A549 (cell line): Measurements from ENCODE around the gene PPCDC. TPM values are rescaled to one million over a fixed set of nuclear protein-coding genes. Genes with fewer than 3 reads are reported as not detected.

Source experiments
- ATAC-seq, 2 experiments: fragments of 200-7000 bp in 1 of 2; fragments of >200 bp in 1 of 2; cut with Nextera tagmentation in 1 of 2; cut with Tn5 transposase in 1 of 2; 3 replicates each; pipeline versions ENCODE4 v1.8.0 to v1.9.1; 2018 to 2020; ENCODE audit warnings: mild to moderate bottlenecking in 1 of 2, moderate library complexity in 1 of 2
- CTCF ChIA-PET: fragments of 300-600 bp; sonication (Branson Sonifier 250); formaldehyde crosslinking; extraction: SDS; loops from one replicate; lab custom pipeline; 2021; ENCODE audit warnings: antibody characterized with exemption, inconsistent platforms; lab: Yijun Ruan, JAX
- POLR2A ChIA-PET: fragments of 350-600 bp; formaldehyde crosslinking; extraction: SDS; loops from one replicate; lab custom pipeline; 2021; ENCODE audit warnings: antibody characterized with exemption, inconsistent platforms; lab: Yijun Ruan, JAX
- DNase-seq, 2 experiments: peaks; one replicate each; pipeline versions ENCODE4 v3.0.0 to v3.0.0-alpha.2; 2011 to 2016; ENCODE audit warnings: low read depth in 1 of 2, low spot score in 1 of 2
- FAIRE-seq: peaks from 2 replicates; lab custom pipeline; 2011; peaks lifted over from hg19 to GRCh38; lab: Jason Lieb, UNC
- H3K27ac ChIP-seq, 2 experiments: fragments of >200 bp; sonication (Bioruptor Twin); formaldehyde crosslinking; 3 replicates each; pipeline ENCODE4 v1.5.1; 2016 to 2017
- H3K4me1 ChIP-seq: fragments of >200 bp; sonication (Bioruptor Twin); formaldehyde crosslinking; 3 replicates; pipeline ENCODE4 v1.6.1; 2016
- H3K4me2 ChIP-seq: fragments of >200 bp; sonication (Bioruptor Twin); formaldehyde crosslinking; 3 replicates; pipeline ENCODE4 v1.6.1; 2016
- H3K4me3 ChIP-seq: fragments of >200 bp; sonication (Bioruptor Twin); formaldehyde crosslinking; 3 replicates; pipeline ENCODE4 v1.5.1; 2016
- H3K9me3 ChIP-seq: fragments of >200 bp; sonication (Bioruptor Twin); formaldehyde crosslinking; 3 replicates; pipeline ENCODE4 v1.6.1; 2016
- CEBPB ChIP-seq, 2 experiments: fragments of >200 bp in 1 of 2; sonication (Bioruptor Twin) in 1 of 2; formaldehyde crosslinking in 1 of 2; IDR thresholded peaks; 2 replicates each; pipeline ENCODE4 v1.6.1; 2012 to 2016
- EHF ChIP-seq: fragments of 250-450 bp; sonication (Bioruptor Pico); IDR thresholded peaks from 2 replicates; pipeline ENCODE4 v1.5.0; 2020; ENCODE audit warnings: mild to moderate bottlenecking
- FOXS1 ChIP-seq: fragments of 250-450 bp; sonication (Bioruptor Pico); IDR thresholded peaks from 2 replicates; pipeline ENCODE4 v1.5.0; 2020; ENCODE audit warnings: mild to moderate bottlenecking, moderate library complexity
- HEYL ChIP-seq: fragments of 250-450 bp; sonication (Bioruptor Pico); IDR thresholded peaks from 2 replicates; pipeline ENCODE4 v1.8.0; 2021; ENCODE audit warnings: mild to moderate bottlenecking, moderate library complexity
- HOXA7 ChIP-seq: fragments of 250-450 bp; sonication (Bioruptor Pico); IDR thresholded peaks from 2 replicates; pipeline ENCODE4 v1.5.0; 2020; ENCODE audit warnings: mild to moderate bottlenecking, moderate library complexity
- HOXB13 ChIP-seq: fragments of 250-450 bp; sonication (Bioruptor Pico); IDR thresholded peaks from 2 replicates; pipeline ENCODE4 v1.5.0; 2020; ENCODE audit warnings: low read depth, mild to moderate bottlenecking, moderate library complexity
- HOXB5 ChIP-seq: fragments of 250-450 bp; sonication (Bioruptor Pico); IDR thresholded peaks from 2 replicates; pipeline ENCODE4 v1.5.0; 2020; ENCODE audit warnings: mild to moderate bottlenecking, moderate library complexity
- JUNB ChIP-seq: fragments of >200 bp; sonication (Bioruptor Twin); formaldehyde crosslinking; IDR thresholded peaks from 2 replicates; pipeline ENCODE4 v1.6.1; 2016
- MAFK ChIP-seq: fragments of 450-650 bp; IDR thresholded peaks from 2 replicates; pipeline ENCODE4 v1.6.1; 2014; ENCODE audit not compliant: partially characterized antibody
- MAZ ChIP-seq: fragments of 150-350 bp; IDR thresholded peaks from 2 replicates; pipeline ENCODE4 v1.6.1; 2014; ENCODE audit warnings: antibody characterized with exemption, low read depth, low read length, borderline replicate concordance
- NFE2L2 ChIP-seq: fragments of 150-350 bp; conservative IDR thresholded peaks from 2 replicates; pipeline ENCODE4 v1.6.1; 2014; ENCODE audit warnings: low read length
- PHF8 ChIP-seq: fragments of 200-600 bp; sonication (generic); IDR thresholded peaks from 2 replicates; pipeline ENCODE4 v1.6.1; 2016; ENCODE audit warnings: low read depth, mild to moderate bottlenecking, antibody characterized with exemption, moderate library complexity, borderline replicate concordance
- RCOR1 ChIP-seq: fragments of 150-350 bp; IDR thresholded peaks from 2 replicates; pipeline ENCODE4 v1.6.1; 2014; ENCODE audit warnings: antibody characterized with exemption, low read length, low read depth
- RFX5 ChIP-seq: fragments of 450-650 bp; IDR thresholded peaks from 2 replicates; pipeline ENCODE4 v1.7.1; 2014; ENCODE audit warnings: antibody characterized with exemption, mild to moderate bottlenecking, moderate library complexity
- RNF2 ChIP-seq: fragments of 200-600 bp; sonication (generic); IDR thresholded peaks from 2 replicates; pipeline ENCODE4 v1.6.1; 2016; ENCODE audit warnings: low read depth, mild to moderate bottlenecking, antibody characterized with exemption, moderate library complexity, borderline replicate concordance
- TFCP2L1 ChIP-seq: fragments of 250-450 bp; sonication (Bioruptor Pico); IDR thresholded peaks from 2 replicates; pipeline ENCODE4 v1.5.0; 2021; ENCODE audit warnings: mild to moderate bottlenecking
- ZNF302 ChIP-seq: fragments of 250-450 bp; sonication (Bioruptor Pico); IDR thresholded peaks from 2 replicates; pipeline ENCODE4 v1.9.0; 2021; ENCODE audit warnings: inconsistent platforms, mild to moderate bottlenecking, moderate library complexity
- WGBS: methylation state at CpG from one replicate; pipeline ENCODE4 v1.1.6; 2017; ENCODE audit errors: missing lambda C conversion rate; 5-methylcytosine and 5-hydroxymethylcytosine counted together
- polyA plus RNA-seq, 4 experiments: library from polyadenylated mRNA; depleted of rRNA in 3 of 4; stranded (reverse); fragments of >200 nt; fragmentation: RNase III in 1 of 4; extraction: RNeasy Plus Mini Kit Qiagen cat#74134 plus additional on column Dnase treatment in 1 of 4; gene quantifications; 2 replicates in 3 of 4; 3 replicates in 1 of 4; pipeline ENCODE4 v1.2.3, GENCODE V29; 2011 to 2017
- small RNA-seq, 6 experiments: library from RNA; depleted of rRNA; stranded (forward); fragments of <200 nt; gene quantifications; one replicate each; pipeline ENCODE3, GENCODE V24; 2012
- TF ChIP-seq, protein P1 (sequence below): fragments of 450-650 bp; IDR thresholded peaks from 2 replicates; pipeline ENCODE4 v1.6.1; 2014; ENCODE audit warnings: antibody characterized with exemption
- TF ChIP-seq, protein P2 (sequence below): IDR thresholded peaks from 2 replicates; pipeline ENCODE4 v1.6.1; 2012; ENCODE audit warnings: low read depth, borderline replicate concordance
- TF ChIP-seq, protein P3 (sequence below): fragments of >200 bp; sonication (Bioruptor Twin); formaldehyde crosslinking; IDR thresholded peaks from 3 replicates; pipeline ENCODE4 v1.5.1; 2016

PPCDC gene
- polyA plus RNA-seq, 2 of the 4 experiments (the other 2 are of a cell fraction): 18.2 to 18.5 TPM

DNA sequence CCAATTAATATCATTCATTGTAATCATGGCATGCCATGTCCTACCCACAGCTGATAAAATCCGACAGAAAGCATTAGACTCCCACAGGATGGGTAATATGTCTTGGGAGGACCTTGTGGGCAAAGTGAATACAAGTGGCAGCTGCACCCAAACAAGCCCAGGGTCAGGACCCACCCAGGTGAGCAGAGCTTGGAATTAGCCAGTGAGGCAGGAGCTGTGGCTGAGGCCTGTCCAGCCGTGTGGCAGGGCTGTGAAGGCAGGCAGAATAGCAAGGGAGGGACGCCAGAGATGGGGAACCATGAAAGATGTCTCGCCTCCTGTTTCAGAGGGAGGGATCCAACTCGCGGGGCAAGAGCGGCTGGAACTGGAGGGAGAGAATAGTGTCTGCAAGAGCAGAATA, 74.5 kb downstream of the PPCDC start:
- Histone ChIP-seq H3K27ac (peak overlapping the region in 1 of 2 experiments; percentile 43; a peak in 1 of 6 replicates), H3K4me1 (no peaks in the 10 kb centered on the region), H3K9me3 (no peaks in the 10 kb centered on the region), H3K4me2 (no peak overlapping the region), H3K4me3 (no peak overlapping the region)
- no peak for TF ChIP-seq ZNF302
- TF ChIP-seq HEYL (CRISPR knock-in tag): no peak
- TF ChIP-seq MAZ: no peak
- TF ChIP-seq HOXB5 (CRISPR knock-in tag): no peak
- TF ChIP-seq RFX5: no peak
- TF ChIP-seq JUNB: no peak
- TF ChIP-seq RNF2: no peak
- TF ChIP-seq, protein P1, sequence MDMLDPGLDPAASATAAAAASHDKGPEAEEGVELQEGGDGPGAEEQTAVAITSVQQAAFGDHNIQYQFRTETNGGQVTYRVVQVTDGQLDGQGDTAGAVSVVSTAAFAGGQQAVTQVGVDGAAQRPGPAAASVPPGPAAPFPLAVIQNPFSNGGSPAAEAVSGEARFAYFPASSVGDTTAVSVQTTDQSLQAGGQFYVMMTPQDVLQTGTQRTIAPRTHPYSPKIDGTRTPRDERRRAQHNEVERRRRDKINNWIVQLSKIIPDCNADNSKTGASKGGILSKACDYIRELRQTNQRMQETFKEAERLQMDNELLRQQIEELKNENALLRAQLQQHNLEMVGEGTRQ: no peak
- TF ChIP-seq, protein P2, sequence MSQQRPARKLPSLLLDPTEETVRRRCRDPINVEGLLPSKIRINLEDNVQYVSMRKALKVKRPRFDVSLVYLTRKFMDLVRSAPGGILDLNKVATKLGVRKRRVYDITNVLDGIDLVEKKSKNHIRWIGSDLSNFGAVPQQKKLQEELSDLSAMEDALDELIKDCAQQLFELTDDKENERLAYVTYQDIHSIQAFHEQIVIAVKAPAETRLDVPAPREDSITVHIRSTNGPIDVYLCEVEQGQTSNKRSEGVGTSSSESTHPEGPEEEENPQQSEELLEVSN: no peak
- no peak for TF ChIP-seq NFE2L2
- peak; percentile 48 to 65; a peak in 5 of 6 replicates for ATAC-seq
- ChIA-PET POLR2A (no interaction called here), CTCF (interaction anchor here (0.9 to 1.6 kb wide), 4 partner anchors 69 to 106 kb away, joined by 3 to 5 read pairs (median 4); partner anchors contain the start of gene C15orf39)
- WGBS: 81% methylated on average over 7 of the region's 7 CpGs
- no peak for FAIRE-seq
- DNase-seq: no peak

DNA sequence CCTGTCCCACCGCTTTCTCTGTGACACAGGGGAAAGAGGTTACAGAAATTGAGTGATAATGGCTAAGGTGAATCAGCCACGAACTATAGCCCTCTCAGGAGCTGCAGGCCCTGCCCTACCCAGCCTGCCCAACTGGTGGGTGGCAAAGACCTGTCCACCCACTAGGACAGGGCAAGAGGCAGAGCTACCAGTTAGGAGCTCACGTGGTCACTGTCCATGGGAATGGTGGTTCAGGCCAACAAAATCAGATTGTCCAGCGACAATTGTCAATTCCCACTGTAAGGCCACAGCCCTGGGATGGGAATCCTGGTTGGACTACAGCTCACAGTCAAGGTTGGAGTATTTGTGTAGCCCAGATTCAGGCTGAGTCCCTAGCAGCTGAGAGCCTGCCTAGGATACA, 75.0 kb downstream of the PPCDC start:
- WGBS: 89% methylated on average over 4 of the region's 4 CpGs
- peak overlapping the region in 1 of 2 experiments; percentile 43; a peak in 2 of 6 replicates for H3K27ac ChIP-seq
- POLR2A ChIA-PET: interaction anchor here (0.8 kb wide), 1 partner anchor 104 kb away, joined by 3 read pairs; the partner anchor contains the start of gene C15orf39
- no peak overlapping the region for H3K4me2 ChIP-seq
- no peaks in the 10 kb centered on the region for H3K4me1 ChIP-seq
- H3K9me3 ChIP-seq: no peaks in the 10 kb centered on the region
- ATAC-seq: peak; percentile 55 to 69; a peak in 4 of 6 replicates
- no peak for FAIRE-seq
- DNase-seq: no peak
- CTCF ChIA-PET: interaction anchor here (0.8 to 1.6 kb wide), 5 partner anchors 55 to 106 kb away, joined by 3 to 5 read pairs (median 4); partner anchors contain the start of gene C15orf39
- no peak overlapping the region for H3K4me3 ChIP-seq
- no peak for TF ChIP-seq CEBPB (IDR thresholded peaks at IDR 0.05)
- no peak for TF ChIP-seq TFCP2L1 (CRISPR knock-in tag)
- TF ChIP-seq FOXS1 (CRISPR knock-in tag): no peak
- no peak for TF ChIP-seq HOXA7 (CRISPR knock-in tag)
- no peak for TF ChIP-seq EHF
- no peak for TF ChIP-seq RCOR1
- TF ChIP-seq, protein P3, sequence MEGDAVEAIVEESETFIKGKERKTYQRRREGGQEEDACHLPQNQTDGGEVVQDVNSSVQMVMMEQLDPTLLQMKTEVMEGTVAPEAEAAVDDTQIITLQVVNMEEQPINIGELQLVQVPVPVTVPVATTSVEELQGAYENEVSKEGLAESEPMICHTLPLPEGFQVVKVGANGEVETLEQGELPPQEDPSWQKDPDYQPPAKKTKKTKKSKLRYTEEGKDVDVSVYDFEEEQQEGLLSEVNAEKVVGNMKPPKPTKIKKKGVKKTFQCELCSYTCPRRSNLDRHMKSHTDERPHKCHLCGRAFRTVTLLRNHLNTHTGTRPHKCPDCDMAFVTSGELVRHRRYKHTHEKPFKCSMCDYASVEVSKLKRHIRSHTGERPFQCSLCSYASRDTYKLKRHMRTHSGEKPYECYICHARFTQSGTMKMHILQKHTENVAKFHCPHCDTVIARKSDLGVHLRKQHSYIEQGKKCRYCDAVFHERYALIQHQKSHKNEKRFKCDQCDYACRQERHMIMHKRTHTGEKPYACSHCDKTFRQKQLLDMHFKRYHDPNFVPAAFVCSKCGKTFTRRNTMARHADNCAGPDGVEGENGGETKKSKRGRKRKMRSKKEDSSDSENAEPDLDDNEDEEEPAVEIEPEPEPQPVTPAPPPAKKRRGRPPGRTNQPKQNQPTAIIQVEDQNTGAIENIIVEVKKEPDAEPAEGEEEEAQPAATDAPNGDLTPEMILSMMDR: no peak
- no peak for TF ChIP-seq PHF8
- TF ChIP-seq RNF2: no peak
- no peak for TF ChIP-seq HOXB13 (CRISPR knock-in tag)
- no peak for TF ChIP-seq MAFK
- no peak for TF ChIP-seq NFE2L2
- TF ChIP-seq, all 56 proteins: peak for 0

Small RNAs within 50 kb of the gene (small RNA-seq; reads per million reads assigned to genes)
- 0 reads per million in 6 experiments for gene AC015720.1
- 0 reads per million in 6 experiments for gene RF00019

Other genes starting within 250 kb of the PPCDC start
- gene CSK, start 241.5 kb upstream of the PPCDC start, polyA plus RNA-seq (2011; rRNA removed): 17.8 and 22.2 TPM in 2 replicates
- gene CSK, start 241.5 kb upstream of the PPCDC start, polyA plus RNA-seq (2017; fragmentation: RNase III; extraction: RNeasy Plus Mini Kit Qiagen cat#74134 plus additional on column Dnase treatment): 56.7 to 63.0 TPM (median 61.6 TPM) in 3 replicates
- gene LMAN1L, start 210.8 kb upstream of the PPCDC start, polyA plus RNA-seq (2011; rRNA removed): not detected in 2 replicates
- gene LMAN1L, start 210.8 kb upstream of the PPCDC start, polyA plus RNA-seq (2017; fragmentation: RNase III; extraction: RNeasy Plus Mini Kit Qiagen cat#74134 plus additional on column Dnase treatment): not detected in 3 replicates
- 0.05 TPM in 1 of 2 replicates, not detected in the other for gene CPLX3, start 197.0 kb upstream of the PPCDC start, polyA plus RNA-seq (2011; rRNA removed)
- gene CPLX3, start 197.0 kb upstream of the PPCDC start, polyA plus RNA-seq (2017; fragmentation: RNase III; extraction: RNeasy Plus Mini Kit Qiagen cat#74134 plus additional on column Dnase treatment): not detected in 3 replicates
- 48.9 and 58.4 TPM in 2 replicates for gene ULK3, start 180.4 kb upstream of the PPCDC start, polyA plus RNA-seq (2011; rRNA removed)
- 23.0 to 28.1 TPM (median 28.0 TPM) in 3 replicates for gene ULK3, start 180.4 kb upstream of the PPCDC start, polyA plus RNA-seq (2017; fragmentation: RNase III; extraction: RNeasy Plus Mini Kit Qiagen cat#74134 plus additional on column Dnase treatment)
- gene SCAMP2, start 150.2 kb upstream of the PPCDC start, polyA plus RNA-seq (2011; rRNA removed): 128 TPM in 2 replicates
- 40.4 to 43.3 TPM (median 41.5 TPM) in 3 replicates for gene SCAMP2, start 150.2 kb upstream of the PPCDC start, polyA plus RNA-seq (2017; fragmentation: RNase III; extraction: RNeasy Plus Mini Kit Qiagen cat#74134 plus additional on column Dnase treatment)
- 53.7 and 74.4 TPM in 2 replicates for gene MPI, start 133.5 kb upstream of the PPCDC start, polyA plus RNA-seq (2011; rRNA removed)
- 32.9 to 39.9 TPM (median 39.4 TPM) in 3 replicates for gene MPI, start 133.5 kb upstream of the PPCDC start, polyA plus RNA-seq (2017; fragmentation: RNase III; extraction: RNeasy Plus Mini Kit Qiagen cat#74134 plus additional on column Dnase treatment)
- 46.2 and 65.3 TPM in 2 replicates for gene FAM219B, start 116.7 kb upstream of the PPCDC start, polyA plus RNA-seq (2011; rRNA removed)
- 29.9 to 36.9 TPM (median 31.3 TPM) in 3 replicates for gene FAM219B, start 116.7 kb upstream of the PPCDC start, polyA plus RNA-seq (2017; fragmentation: RNase III; extraction: RNeasy Plus Mini Kit Qiagen cat#74134 plus additional on column Dnase treatment)
- 328 and 391 TPM in 2 replicates for gene COX5A, start 85.5 kb upstream of the PPCDC start, polyA plus RNA-seq (2011; rRNA removed)
- gene COX5A, start 85.5 kb upstream of the PPCDC start, polyA plus RNA-seq (2017; fragmentation: RNase III; extraction: RNeasy Plus Mini Kit Qiagen cat#74134 plus additional on column Dnase treatment): 478 to 481 TPM (median 481 TPM) in 3 replicates
- gene RPP25, start 66.8 kb upstream of the PPCDC start, polyA plus RNA-seq (2011; rRNA removed): 8.8 and 9.3 TPM in 2 replicates
- 12.2 to 13.7 TPM (median 13.0 TPM) in 3 replicates for gene RPP25, start 66.8 kb upstream of the PPCDC start, polyA plus RNA-seq (2017; fragmentation: RNase III; extraction: RNeasy Plus Mini Kit Qiagen cat#74134 plus additional on column Dnase treatment)
- gene SCAMP5, start 28.0 kb upstream of the PPCDC start, polyA plus RNA-seq (2011; rRNA removed): 10.5 and 11.8 TPM in 2 replicates
- 13.7 to 16.2 TPM (median 15.0 TPM) in 3 replicates for gene SCAMP5, start 28.0 kb upstream of the PPCDC start, polyA plus RNA-seq (2017; fragmentation: RNase III; extraction: RNeasy Plus Mini Kit Qiagen cat#74134 plus additional on column Dnase treatment)
- 5.7 and 8.8 TPM in 2 replicates for gene C15orf39, start 178.3 kb downstream of the PPCDC start, polyA plus RNA-seq (2011; rRNA removed)
- 14.7 to 16.7 TPM (median 15.1 TPM) in 3 replicates for gene C15orf39, start 178.3 kb downstream of the PPCDC start, polyA plus RNA-seq (2017; fragmentation: RNase III; extraction: RNeasy Plus Mini Kit Qiagen cat#74134 plus additional on column Dnase treatment)
- not detected in 2 replicates for gene GOLGA6C, start 234.7 kb downstream of the PPCDC start, polyA plus RNA-seq (2011; rRNA removed)
- not detected in 3 replicates for gene GOLGA6C, start 234.7 kb downstream of the PPCDC start, polyA plus RNA-seq (2017; fragmentation: RNase III; extraction: RNeasy Plus Mini Kit Qiagen cat#74134 plus additional on column Dnase treatment)